SK-N-SH (cell line): ENCODE measurements around the gene CDC16. TPM values are rescaled to one million over a fixed set of nuclear protein-coding genes. Genes with fewer than 3 reads are reported as not detected.

Experiments used
- CTCF ChIA-PET: fragments of 300-600, 350-600 bp; formaldehyde crosslinking; extraction: SDS; loops from one replicate; lab custom pipeline; 2021; lab: Yijun Ruan, JAX
- POLR2A ChIA-PET: fragments of 350-600 bp; sonication (Branson Sonifier 250); formaldehyde crosslinking; extraction: SDS; loops from one replicate; lab custom pipeline; 2020; ENCODE audit warnings: antibody characterized with exemption, inconsistent platforms; lab: Yijun Ruan, JAX
- DNase-seq: peaks from one replicate; pipeline ENCODE4 v3.0.0; 2012
- H2AFZ ChIP-seq: fragments of 200-600 bp; sonication (generic); 2 replicates; pipeline ENCODE4 v1.8.1; 2016; ENCODE audit warnings: antibody characterized with exemption, mild to moderate bottlenecking, low read depth
- H3F3A ChIP-seq: fragments of 200-600 bp; sonication (generic); replicated peaks from 2 replicates; pipeline ENCODE3; 2016; ENCODE audit warnings: antibody characterized with exemption, mild to moderate bottlenecking; ENCODE audit not compliant: insufficient read depth
- H3K27ac ChIP-seq, 2 experiments: fragments of 200-500 bp in 1 of 2; fragments of 200-600 bp in 1 of 2; sonication (Bioruptor generic) in 1 of 2; sonication (generic), shearing (Covaris generic) in 1 of 2; 2 replicates each; pipeline versions ENCODE4 v1.5.1 to v1.6.1; 2014 to 2016; ENCODE audit warnings: low read depth in 2 of 2, inconsistent platforms in 1 of 2, low read length in 1 of 2, mild to moderate bottlenecking in 1 of 2, mixed read lengths in 1 of 2
- H3K27me3 ChIP-seq: fragments of 200-600 bp; sonication (generic), shearing (Covaris generic); 2 replicates; pipeline ENCODE4 v1.6.1; 2016; ENCODE audit warnings: mixed run types; ENCODE audit not compliant: insufficient read depth
- H3K36me3 ChIP-seq, 2 experiments: fragments of 200-500 bp in 1 of 2; fragments of 200-600 bp in 1 of 2; sonication (Bioruptor generic) in 1 of 2; sonication (generic) in 1 of 2; replicated peaks in 1 of 2; 2 replicates each; pipeline versions ENCODE3 to v1.5.1; 2014 to 2016; ENCODE audit warnings: low read length in 1 of 2, mild to moderate bottlenecking in 1 of 2; ENCODE audit not compliant: insufficient read depth in 2 of 2, control insufficient read depth in 1 of 2
- H3K4me1 ChIP-seq, 2 experiments: fragments of 200-500 bp in 1 of 2; fragments of 200-600 bp in 1 of 2; sonication (Bioruptor generic) in 1 of 2; sonication (generic), shearing (Covaris generic) in 1 of 2; 2 replicates each; pipeline versions ENCODE4 v1.5.1 to v1.6.1; 2014 to 2016; ENCODE audit warnings: low read depth in 1 of 2, low read length in 1 of 2, mixed run types in 1 of 2; ENCODE audit not compliant: insufficient read depth in 2 of 2, control insufficient read depth in 1 of 2
- H3K4me2 ChIP-seq: fragments of 200-600 bp; sonication (generic), shearing (Covaris generic); 2 replicates; pipeline ENCODE4 v1.6.1; 2017; ENCODE audit warnings: mixed run types
- H3K4me3 ChIP-seq, 2 experiments: fragments of 200-500 bp in 1 of 2; fragments of 200-600 bp in 1 of 2; sonication (Bioruptor generic) in 1 of 2; sonication (generic), shearing (Covaris generic) in 1 of 2; 2 replicates each; pipeline versions ENCODE4 v1.5.1 to v1.8.1; 2014 to 2016; ENCODE audit warnings: low read depth in 2 of 2, inconsistent platforms in 1 of 2, low read length in 1 of 2, mild to moderate bottlenecking in 1 of 2, mixed read lengths in 1 of 2, moderate library complexity in 1 of 2
- H3K79me2 ChIP-seq: fragments of 200-600 bp; sonication (generic); 2 replicates; pipeline ENCODE4 v1.8.1; 2017; ENCODE audit warnings: mild to moderate bottlenecking; ENCODE audit not compliant: insufficient read depth
- H3K9ac ChIP-seq: fragments of 200-600 bp; sonication (generic); 2 replicates; pipeline ENCODE4 v1.6.1; 2017; ENCODE audit warnings: mixed run types
- H3K9me2 ChIP-seq: fragments of 200-600 bp; sonication (generic); 2 replicates; pipeline ENCODE4 v1.6.1; 2017; ENCODE audit warnings: mixed run types
- H3K9me3 ChIP-seq: fragments of 200-600 bp; sonication (generic); 2 replicates; pipeline ENCODE4 v1.6.1; 2017; ENCODE audit warnings: mixed run types, mild to moderate bottlenecking, moderate library complexity
- H4K20me1 ChIP-seq: fragments of 200-600 bp; sonication (generic); 2 replicates; pipeline ENCODE4 v1.6.1; 2017; ENCODE audit warnings: mild to moderate bottlenecking, mixed run types; ENCODE audit not compliant: insufficient read depth
- CHD2 ChIP-seq: fragments of 150-350 bp; IDR thresholded peaks from 2 replicates; pipeline ENCODE4 v1.6.1; 2018; ENCODE audit warnings: low read length; ENCODE audit not compliant: partially characterized antibody
- ELF1 ChIP-seq: IDR thresholded peaks from 2 replicates; pipeline ENCODE4 v1.4.0; 2012
- EP300 ChIP-seq, 2 experiments: IDR thresholded peaks; 2 replicates each; pipeline versions ENCODE4 v1.4.0 to v1.6.1; 2012; ENCODE audit warnings: borderline replicate concordance in 1 of 2, low read depth in 1 of 2, low read length in 1 of 2
- EZH2phosphoT487 ChIP-seq: fragments of 200-600 bp; sonication (generic); IDR thresholded peaks from 2 replicates; pipeline ENCODE4 v1.6.1; 2017; ENCODE audit warnings: low read depth, mixed run types, mild to moderate bottlenecking, antibody characterized with exemption, moderate library complexity, borderline replicate concordance
- FOXJ3 ChIP-seq: sonication (generic); formaldehyde crosslinking; IDR thresholded peaks from 2 replicates; pipeline ENCODE4 v1.5.1; 2020; ENCODE audit warnings: mild to moderate bottlenecking, missing genetic modification reagents
- FOXM1 ChIP-seq: IDR thresholded peaks from 2 replicates; pipeline ENCODE4 v1.4.0; 2012; ENCODE audit warnings: low read depth, mild to moderate bottlenecking
- GABPA ChIP-seq: IDR thresholded peaks from 2 replicates; pipeline ENCODE4 v1.4.0; 2012; ENCODE audit warnings: low read depth, mild to moderate bottlenecking
- GATA2 ChIP-seq: sonication (generic); formaldehyde crosslinking; IDR thresholded peaks from 2 replicates; pipeline ENCODE4 v1.5.0; 2020; ENCODE audit warnings: mild to moderate bottlenecking, missing genetic modification reagents
- JUND ChIP-seq: IDR thresholded peaks from 2 replicates; pipeline ENCODE4 v1.4.0; 2012
- MAX ChIP-seq: IDR thresholded peaks from 2 replicates; pipeline ENCODE4 v1.4.0; 2012; ENCODE audit warnings: low read depth
- PBX3 ChIP-seq: IDR thresholded peaks from 2 replicates; pipeline ENCODE4; 2012
- RAD21 ChIP-seq: IDR thresholded peaks from 2 replicates; pipeline ENCODE4 v1.6.1; 2012; ENCODE audit warnings: mild to moderate bottlenecking, low read length
- REST ChIP-seq: IDR thresholded peaks from 2 replicates; pipeline ENCODE4 v1.6.1; 2012; ENCODE audit warnings: mild to moderate bottlenecking, low read depth, low read length, moderate library complexity
- RFX5 ChIP-seq: IDR thresholded peaks from 2 replicates; pipeline ENCODE4 v1.6.1; 2012; ENCODE audit warnings: mild to moderate bottlenecking, improper control_type of control experiment, low read length
- TCF12 ChIP-seq: IDR thresholded peaks from 2 replicates; pipeline ENCODE4 v1.4.0; 2012
- USF1 ChIP-seq: IDR thresholded peaks from 2 replicates; pipeline ENCODE4 v1.4.0; 2012; ENCODE audit warnings: low read depth, borderline replicate concordance
- YY1 ChIP-seq: IDR thresholded peaks from 2 replicates; pipeline ENCODE4 v1.4.0; 2012; ENCODE audit warnings: low read depth, mild to moderate bottlenecking
- ZBTB33 ChIP-seq: IDR thresholded peaks from 2 replicates; pipeline ENCODE4 v1.4.0; 2012; ENCODE audit warnings: low read depth, borderline replicate concordance
- WGBS: methylation state at CpG from one replicate; pipeline ENCODE4 v1.1.6; 2017; ENCODE audit warnings: low lambda C conversion rate; 5-methylcytosine and 5-hydroxymethylcytosine counted together
- polyA plus RNA-seq, 3 experiments: library from polyadenylated mRNA; depleted of rRNA; stranded (reverse); fragments of >200 nt; gene quantifications; 2 replicates each; pipeline ENCODE4 v1.2.3, GENCODE V29; 2012

The CDC16 gene
- polyA plus RNA-seq, 1 of the 3 experiments (the other 2 are of a cell fraction) = 56.9 TPM

- no peak for TF ChIP-seq FOXJ3
- no peak for TF ChIP-seq EZH2phosphoT487
- no peak for TF ChIP-seq MAX
- no peak for TF ChIP-seq PBX3
- no peak for TF ChIP-seq ZBTB33
- TF ChIP-seq GABPA = no peak
- no peak for TF ChIP-seq EP300 (IDR thresholded peaks at IDR 0.05; ENCODE audit: borderline replicate concordance in 1 of 2, low read depth in 1 of 2, low read length in 1 of 2)
- TF ChIP-seq TCF12 = no peak
- no peak for TF ChIP-seq JUND
- no peak for TF ChIP-seq GATA2 (CRISPR knock-in tag)
- TF ChIP-seq ELF1 = no peak
- TF ChIP-seq RAD21 = no peak
- TF ChIP-seq CHD2 = no peak
- TF ChIP-seq YY1 = no peak
- TF ChIP-seq FOXM1 = no peak
- TF ChIP-seq USF1 = no peak
- TF ChIP-seq REST = no peak
- no peak for TF ChIP-seq RFX5
- CTCF ChIA-PET = no interaction called here
- H3K9ac ChIP-seq = no peak overlapping the region
- no peaks in the 10 kb centered on the region for H3K79me2 ChIP-seq
- H4K20me1 ChIP-seq = no peaks in the 10 kb centered on the region
- WGBS = 97% methylated on average over 7 of the region's 13 CpGs
- no peak overlapping the region for H3K4me2 ChIP-seq
- peaks cover 0 to 15% of the 10 kb centered on the region in 2 experiments; a peak in 1 of 4 replicates for H3K4me1 ChIP-seq
- H2AFZ ChIP-seq = no peak overlapping the region
- H3F3A ChIP-seq = peaks cover 5% of the 10 kb centered on the region
- no peaks in the 10 kb centered on the region for H3K9me3 ChIP-seq
- POLR2A ChIA-PET = no interaction called here
- no peaks in the 10 kb centered on the region for H3K36me3 ChIP-seq
- H3K27me3 ChIP-seq = no peaks in the 10 kb centered on the region; the same call in 1 of the 2 replicates
- DNase-seq = no peak
- H3K27ac ChIP-seq = no peak overlapping the region
- no peak overlapping the region for H3K4me3 ChIP-seq
- H3K9me2 ChIP-seq = no peaks in the 10 kb centered on the region
Measured at GRCh38 chr13:114224201-114224600, 10.5 kb upstream of the CDC16 start.
